NT2/D1 (cell line): ENCODE data around the gene DHX29.

ENCODE experiments used
- YY1 ChIP-seq: IDR thresholded peaks from 2 replicates; pipeline ENCODE4 v1.6.1; 2011; ENCODE audit not compliant: insufficient read length, insufficient read depth
- ZNF274 ChIP-seq: IDR thresholded peaks from 2 replicates; pipeline ENCODE4 v1.6.1; 2011; ENCODE audit warnings: mild to moderate bottlenecking, low read depth, low read length

- TF ChIP-seq YY1 (no peak), ZNF274 (no peak)
Observed at GRCh38 chr5:55294935-55295334, 12.6 kb downstream of the DHX29 start.
